Ishikawa (cell line): ENCODE measurements around the gene SYS1.
A peak's percentile ranks its signal among the peaks of the same experiment; 100 is the strongest.

Experiments
- CEBPB ChIP-seq: IDR thresholded peaks from 2 replicates; pipeline ENCODE4 v1.6.1; 2012
- CREB1 ChIP-seq: IDR thresholded peaks from 2 replicates; pipeline ENCODE4 v1.6.1; 2012; ENCODE audit warnings: low read depth
- EGR1 ChIP-seq: IDR thresholded peaks from 2 replicates; pipeline ENCODE4 v1.6.1; 2012
- EP300 ChIP-seq: IDR thresholded peaks from 2 replicates; pipeline ENCODE4 v1.6.1; 2012; ENCODE audit warnings: borderline replicate concordance
- FOXM1 ChIP-seq: IDR thresholded peaks from 2 replicates; pipeline ENCODE4 v1.6.1; 2012; ENCODE audit warnings: low read depth, borderline replicate concordance
- MAX ChIP-seq: IDR thresholded peaks from 2 replicates; pipeline ENCODE4 v1.6.1; 2012
- NFIC ChIP-seq: IDR thresholded peaks from 2 replicates; pipeline ENCODE4 v1.6.1; 2012
- RAD21 ChIP-seq: IDR thresholded peaks from 2 replicates; pipeline ENCODE4 v1.6.1; 2012; ENCODE audit warnings: low read depth
- REST ChIP-seq: IDR thresholded peaks from 2 replicates; pipeline ENCODE4 v1.6.1; 2012; ENCODE audit warnings: low read depth, mild to moderate bottlenecking
- TAF1 ChIP-seq: IDR thresholded peaks from 2 replicates; pipeline ENCODE4 v1.6.1; 2012; ENCODE audit warnings: low read depth, mild to moderate bottlenecking
- TCF12 ChIP-seq: IDR thresholded peaks from 2 replicates; pipeline ENCODE4 v1.6.1; 2012; ENCODE audit warnings: low read depth
- TEAD4 ChIP-seq: IDR thresholded peaks from 2 replicates; pipeline ENCODE4 v1.6.1; 2012
- USF1 ChIP-seq: IDR thresholded peaks from 2 replicates; pipeline ENCODE4 v1.6.1; 2012
- YY1 ChIP-seq: IDR thresholded peaks from 2 replicates; pipeline ENCODE4 v1.6.1; 2012; ENCODE audit warnings: low read depth
- ZBTB7A ChIP-seq: IDR thresholded peaks from 2 replicates; pipeline ENCODE4 v1.6.1; 2012; ENCODE audit warnings: low read depth

The SYS1 gene

GRCh38 chr20:45359069-45359405, 3.9 kb upstream of the SYS1 start:
- TF ChIP-seq NFIC (no peak), TEAD4 (no peak), USF1 (no peak), TCF12 (no peak), YY1 (no peak), CREB1 (no peak), RAD21 (no peak), CEBPB (no peak), TAF1 (no peak), EP300 (no peak), MAX (no peak)

- TF ChIP-seq TEAD4 (peak; percentile 34; the same call in 1 of the 2 replicates), REST (no peak)
These were observed 3.4 kb upstream of the SYS1 start for GRCh38 chr20:45359406-45360148.

- TF ChIP-seq USF1 (no peak), TAF1 (no peak), NFIC (no peak), ZBTB7A (no peak), TEAD4 (no peak), EP300 (no peak), CEBPB (no peak), YY1 (no peak), REST (no peak), EGR1 (no peak), FOXM1 (no peak), MAX (no peak), RAD21 (no peak), CREB1 (no peak), TCF12 (no peak)
These were observed 1.2 kb upstream of the SYS1 start for GRCh38 chr20:45361793-45362192.

GRCh38 chr20:45363611-45364492, 896 bp downstream of the SYS1 start:
- no peak for TF ChIP-seq USF1
- no peak for TF ChIP-seq MAX
- no peak for TF ChIP-seq CEBPB
- no peak for TF ChIP-seq NFIC
- TF ChIP-seq FOXM1 = no peak
- no peak for TF ChIP-seq REST
